MM.1S (cell line): ENCODE data around the gene GNG3.

Source experiments
- CTCF ChIP-seq: fragments of 300-600 bp; sonication (generic); IDR thresholded peaks from 2 replicates; pipeline ENCODE4 v1.5.1; 2016; ENCODE audit warnings: antibody characterized with exemption, low read length, mixed read lengths
- EZH2 ChIP-seq: fragments of 300-600 bp; sonication (generic); optimal IDR thresholded peaks from 2 replicates; pipeline ENCODE3; 2017; ENCODE audit warnings: low read depth, mild to moderate bottlenecking, antibody characterized with exemption, low read length, mixed read lengths
- EZH2phosphoT487 ChIP-seq: fragments of 300-600 bp; sonication (generic); IDR thresholded peaks from 2 replicates; pipeline ENCODE4 v1.6.1; 2018; ENCODE audit warnings: antibody characterized with exemption, low read length

GRCh38 chr11:62671608-62672389 lies 35.7 kb upstream of the GNG3 start, which contains the start of the genes LBHD1 and UQCC3:
- TF ChIP-seq CTCF, result no peak
- no peak for TF ChIP-seq EZH2
- no peak for TF ChIP-seq EZH2phosphoT487
